Stimulated activated CD8-positive, alpha-beta memory T cell treated with anti-CD3 and anti-CD28 coated beads, Interleukin-15, amount 100 ng/mL, for 24 hours (primary cell): Measurements from ENCODE around the gene WDR86.

Experiments used
- DNase-seq: peaks from one replicate; pipeline ENCODE4 v3.0.0-alpha.2; 2020; ENCODE audit warnings: low read depth

WDR86 gene

GRCh38 chr7:151439855-151440798 lies 30.3 kb upstream of the WDR86 start, which contains the start of gene CRYGN:
Gene CRYGN (minus strand): TSS chr7:151440141. CDS start chr7:151439917, 224 bp downstream.
- no peak for DNase-seq

GRCh38 chr7:151438864-151439601 lies 29.2 kb upstream of the WDR86 start:
- DNase-seq = no peak

GRCh38 chr7:151437866-151438516 lies 28.2 kb upstream of the WDR86 start:
- DNase-seq = no peak

GRCh38 chr7:151437159-151437553 lies 27.3 kb upstream of the WDR86 start:
- DNase-seq = no peak

GRCh38 chr7:151436446-151437158 lies 26.8 kb upstream of the WDR86 start:
- no peak for DNase-seq

- no peak for DNase-seq
These were observed 26.1 kb upstream of the WDR86 start for GRCh38 chr7:151435971-151436370.

- no peak for DNase-seq
These were observed 25.5 kb upstream of the WDR86 start for GRCh38 chr7:151435103-151435916.

GRCh38 chr7:151434549-151434948 lies 24.7 kb upstream of the WDR86 start:
- no peak for DNase-seq

GRCh38 chr7:151433721-151434400 lies 24.0 kb upstream of the WDR86 start:
- DNase-seq = no peak

GRCh38 chr7:151432658-151433521 lies 23.1 kb upstream of the WDR86 start:
- no peak for DNase-seq

- no peak for DNase-seq
These were observed 22.0 kb upstream of the WDR86 start for GRCh38 chr7:151431768-151432311.

- no peak for DNase-seq
These were observed 21.5 kb upstream of the WDR86 start for GRCh38 chr7:151431281-151431767.

GRCh38 chr7:151430391-151431205 lies 20.8 kb upstream of the WDR86 start:
- no peak for DNase-seq

GRCh38 chr7:151429560-151430331 lies 19.9 kb upstream of the WDR86 start:
- no peak for DNase-seq

- DNase-seq = no peak
These were observed 19.4 kb upstream of the WDR86 start for GRCh38 chr7:151429237-151429559.

- DNase-seq = no peak
These were observed 18.8 kb upstream of the WDR86 start for GRCh38 chr7:151428378-151429236.
